WTC11 (cell line): ENCODE results near the gene CD82. TPM values are rescaled to one million over a fixed set of nuclear protein-coding genes. Genes with fewer than 3 reads are reported as not detected.

Experiments used
- ATAC-seq: fragments of 200-7000 bp; cut with Tn5 transposase; 2 replicates; pipeline ENCODE4 v1.10.0; 2021; ENCODE audit warnings: mild to moderate bottlenecking, moderate library complexity
- CTCF ChIA-PET: fragments of 300-600 bp; sonication (Branson Sonifier 250); formaldehyde crosslinking; loops from one replicate; lab custom pipeline; 2021; ENCODE audit warnings: antibody characterized with exemption; lab: Charles Lee
- POLR2A ChIA-PET: fragments of 350-600 bp; sonication (Branson Sonifier 250); formaldehyde crosslinking; loops from one replicate; lab custom pipeline; 2021; ENCODE audit warnings: antibody characterized with exemption; lab: Charles Lee
- DNase-seq: peaks from one replicate; pipeline ENCODE4 v3.0.0; 2021; ENCODE audit warnings: low spot score
- H3K27ac Mint-ChIP-seq: 2 replicates; pipeline ENCODE4 v1.8.0; 2021; ENCODE audit warnings: mixed read lengths
- H3K27me3 Mint-ChIP-seq: 2 replicates; pipeline ENCODE4 v1.8.0; 2021; ENCODE audit warnings: low read depth, mild to moderate bottlenecking, moderate library complexity, mixed read lengths
- H3K36me3 Mint-ChIP-seq: 2 replicates; pipeline ENCODE4 v1.8.0; 2021; ENCODE audit warnings: mixed read lengths
- H3K4me1 Mint-ChIP-seq: 2 replicates; pipeline ENCODE4 v1.8.0; 2022; ENCODE audit warnings: mixed read lengths
- H3K4me3 Mint-ChIP-seq: 2 replicates; pipeline ENCODE4 v1.8.0; 2021; ENCODE audit warnings: mild to moderate bottlenecking, moderate library complexity, mixed read lengths
- H3K9me3 Mint-ChIP-seq: 2 replicates; pipeline ENCODE4 v1.8.0; 2021; ENCODE audit warnings: mixed read lengths
- AR ChIP-seq: fragments of 250-450 bp; sonication (Bioruptor Pico); IDR thresholded peaks from 2 replicates; pipeline ENCODE4 v1.9.0; 2021; ENCODE audit warnings: mild to moderate bottlenecking
- CTCF ChIP-seq: fragments of 200-600 bp; IDR thresholded peaks from 2 replicates; pipeline ENCODE4 v1.8.0; 2022; ENCODE audit warnings: antibody characterized with exemption
- ETV6 ChIP-seq: sonication (generic); formaldehyde crosslinking; IDR thresholded peaks from 2 replicates; pipeline ENCODE4 v1.8.1; 2022; ENCODE audit warnings: mild to moderate bottlenecking, missing genetic modification reagents
- FOXK1 ChIP-seq: sonication (generic); formaldehyde crosslinking; IDR thresholded peaks from 2 replicates; pipeline ENCODE4 v1.8.0; 2022; ENCODE audit warnings: mild to moderate bottlenecking, moderate library complexity, missing genetic modification reagents
- FOXP1 ChIP-seq: sonication (generic); formaldehyde crosslinking; IDR thresholded peaks from 2 replicates; pipeline ENCODE4 v1.8.0; 2022; ENCODE audit warnings: missing genetic modification reagents, mild to moderate bottlenecking, moderate library complexity, borderline replicate concordance
- JUN ChIP-seq: sonication (generic); formaldehyde crosslinking; IDR thresholded peaks from 2 replicates; pipeline ENCODE4 v1.8.0; 2023; ENCODE audit warnings: mild to moderate bottlenecking, missing genetic modification reagents
- MLX ChIP-seq: sonication (generic); formaldehyde crosslinking; IDR thresholded peaks from 2 replicates; pipeline ENCODE4 v1.8.1; 2023; ENCODE audit warnings: mild to moderate bottlenecking, missing genetic modification reagents, moderate library complexity
- STAT6 ChIP-seq: sonication (generic); formaldehyde crosslinking; conservative IDR thresholded peaks from 2 replicates; pipeline ENCODE4 v1.8.1; 2023; ENCODE audit warnings: mild to moderate bottlenecking, low read depth, missing genetic modification reagents, moderate library complexity
- ZNF281 ChIP-seq: sonication (generic); formaldehyde crosslinking; IDR thresholded peaks from 2 replicates; pipeline ENCODE4 v1.8.0; 2023; ENCODE audit warnings: mild to moderate bottlenecking, missing genetic modification reagents
- ZNF416 ChIP-seq: fragments of 250-450 bp; sonication (Bioruptor Pico); IDR thresholded peaks from 2 replicates; pipeline ENCODE4 v1.9.0; 2021; ENCODE audit warnings: mild to moderate bottlenecking, inconsistent platforms
- ZNF671 ChIP-seq: fragments of 250-450 bp; sonication (Bioruptor Pico); IDR thresholded peaks from 2 replicates; pipeline ENCODE4 v1.8.0; 2021; ENCODE audit warnings: mild to moderate bottlenecking
- ZSCAN18 ChIP-seq: fragments of 250-450 bp; sonication (Bioruptor Pico); IDR thresholded peaks from 2 replicates; pipeline ENCODE4 v2.1.2; 2022; ENCODE audit warnings: mild to moderate bottlenecking, moderate library complexity
- total RNA-seq: library from RNA; stranded (reverse); gene quantifications from 3 replicates; pipeline ENCODE4 v1.2.3, GENCODE V29; 2021

Gene CD82
- total RNA-seq, 1 experiment from 2014 or later, result 15.5 TPM

GRCh38 chr11:44578279-44578678 is 12.8 kb downstream of the CD82 start:
- TF ChIP-seq STAT6 (no peak), MLX (CRISPR knock-in tag) (no peak), AR (CRISPR knock-in tag) (no peak), JUN (CRISPR knock-in tag) (no peak), ETV6 (CRISPR knock-in tag) (no peak)
- Mint-ChIP-seq H3K4me3 (no peak overlapping the region), H3K27ac (no peak overlapping the region), H3K27me3 (peaks cover 4% of the 10 kb centered on the region; the same call in 1 of the 2 replicates), H3K9me3 (peaks cover 5% of the 10 kb centered on the region), H3K4me1 (peaks cover 7% of the 10 kb centered on the region), H3K36me3 (no peaks in the 10 kb centered on the region)
- no peak for DNase-seq
- ATAC-seq, result no peak
- CTCF ChIA-PET, result interaction anchor here (0.6 kb wide), 1 partner anchor 39 kb away, joined by 3 read pairs; no protein-coding TSS in a partner anchor
- POLR2A ChIA-PET, result interaction anchor here (0.8 kb wide), 1 partner anchor 13 kb away, joined by 3 read pairs; the partner anchor contains the start of gene CD82

- ChIA-PET POLR2A (no interaction called here), CTCF (interaction anchor here (1.2 kb wide), 1 partner anchor 38 kb away, joined by 3 read pairs; no protein-coding TSS in a partner anchor)
- Mint-ChIP-seq H3K9me3 (peaks cover 5% of the 10 kb centered on the region), H3K4me3 (no peak overlapping the region), H3K4me1 (peaks cover 7% of the 10 kb centered on the region), H3K27ac (no peak overlapping the region), H3K27me3 (peaks cover 4% of the 10 kb centered on the region; the same call in 1 of the 2 replicates), H3K36me3 (no peaks in the 10 kb centered on the region)
- DNase-seq (no peak), ATAC-seq (peak; percentile 37; the same call in 1 of the 2 replicates)
- TF ChIP-seq FOXP1 (no peak), ZNF281 (CRISPR knock-in tag) (no peak)
Observed at GRCh38 chr11:44579302-44579761, 13.9 kb downstream of the CD82 start.

GRCh38 chr11:44580701-44581100 is 15.2 kb downstream of the CD82 start:
- CTCF ChIA-PET, result interaction anchor here (1.1 to 1.8 kb wide), 3 partner anchors 15 to 330 kb away, joined by 3 to 6 read pairs (median 4); partner anchors contain the start of gene CD82
- no peak for DNase-seq
- no peak overlapping the region for H3K4me3 Mint-ChIP-seq
- H3K27me3 Mint-ChIP-seq, result peaks cover 4% of the 10 kb centered on the region; the same call in 1 of the 2 replicates
- no peak for ATAC-seq
- peaks cover 3% of the 10 kb centered on the region for H3K4me1 Mint-ChIP-seq
- H3K27ac Mint-ChIP-seq, result no peak overlapping the region
- H3K36me3 Mint-ChIP-seq, result no peaks in the 10 kb centered on the region
- POLR2A ChIA-PET, result no interaction called here
- peaks cover 5% of the 10 kb centered on the region for H3K9me3 Mint-ChIP-seq
- TF ChIP-seq STAT6 (no peak), ZNF416 (CRISPR knock-in tag) (no peak), ZNF671 (CRISPR knock-in tag) (no peak), FOXK1 (CRISPR knock-in tag) (no peak), CTCF (no peak), ZSCAN18 (CRISPR knock-in tag) (no peak)
- TF ChIP-seq, all 79 proteins: peak for 0
